Activated CD8-positive, alpha-beta memory T cell treated with anti-CD3 and anti-CD28 coated beads for 36 hours (primary cell): ENCODE data around the gene TXLNB. TPM values are rescaled to one million over a fixed set of nuclear protein-coding genes. Genes with fewer than 3 reads are reported as not detected.

Source experiments
- CTCF ChIA-PET: fragments of 350-600 bp; sonication (Branson Sonifier 250); formaldehyde crosslinking; loops from one replicate; lab custom pipeline; 2021; ENCODE audit warnings: antibody characterized with exemption; lab: Charles Lee
- POLR2A ChIA-PET: fragments of 350-600 bp; sonication (Branson Sonifier 250); formaldehyde crosslinking; loops from one replicate; lab custom pipeline; 2021; ENCODE audit warnings: antibody characterized with exemption; lab: Charles Lee
- total RNA-seq, 2 experiments: library from RNA; stranded (reverse); gene quantifications; one replicate each; pipeline ENCODE4 v1.2.3, GENCODE V29; 2021

TXLNB gene
- under 1 TPM; 0.08 TPM for total RNA-seq

GRCh38 chr6:139291813-139292619, at the start of gene TXLNB:
Gene TXLNB (minus strand): TSS chr6:139291998. CDS start chr6:139288899, 3,099 bp downstream.
- POLR2A ChIA-PET = interaction anchor here (0.6 to 1.8 kb wide), 5 partner anchors 29 to 236 kb away, joined by 3 to 9 read pairs (median 4); no protein-coding TSS in a partner anchor

GRCh38 chr6:139341060-139341459, 49.3 kb upstream of the TXLNB start:
- ChIA-PET CTCF (no interaction called here), POLR2A (no interaction called here)

More at GRCh38 chr6:139291813-139292619, at the start of gene TXLNB:
- CTCF ChIA-PET = interaction anchor here (0.7 to 2.3 kb wide), 4 partner anchors 9 to 42 kb away, joined by 3 to 9 read pairs (median 6); no protein-coding TSS in a partner anchor

- CTCF ChIA-PET = no interaction called here
- POLR2A ChIA-PET = interaction anchor here (0.5 kb wide), 1 partner anchor 10 kb away, joined by 3 read pairs; no protein-coding TSS in a partner anchor
These were observed 47.0 kb upstream of the TXLNB start for GRCh38 chr6:139338795-139339194.

- ChIA-PET POLR2A (no interaction called here), CTCF (no interaction called here)
These were observed 46.0 kb upstream of the TXLNB start for GRCh38 chr6:139337830-139338229.

- ChIA-PET POLR2A (no interaction called here), CTCF (no interaction called here)
These were observed 45.2 kb upstream of the TXLNB start for GRCh38 chr6:139337001-139337400.

- CTCF ChIA-PET = no interaction called here
- POLR2A ChIA-PET = no interaction called here
These were observed 44.7 kb upstream of the TXLNB start for GRCh38 chr6:139336488-139336887.

GRCh38 chr6:139335447-139336210, 43.8 kb upstream of the TXLNB start:
- ChIA-PET CTCF (interaction anchor here (0.6 kb wide), 1 partner anchor 14 kb away, joined by 3 read pairs; no protein-coding TSS in a partner anchor), POLR2A (interaction anchor here (0.6 kb wide), 1 partner anchor 37 kb away, joined by 5 read pairs; no protein-coding TSS in a partner anchor)

GRCh38 chr6:139334806-139335446, 43.1 kb upstream of the TXLNB start:
- CTCF ChIA-PET = interaction anchor here (0.6 kb wide), 1 partner anchor 13 kb away, joined by 3 read pairs; no protein-coding TSS in a partner anchor
- POLR2A ChIA-PET = no interaction called here

GRCh38 chr6:139330826-139331500, 39.2 kb upstream of the TXLNB start:
- ChIA-PET CTCF (no interaction called here), POLR2A (no interaction called here)

GRCh38 chr6:139330306-139330705, 38.5 kb upstream of the TXLNB start:
- ChIA-PET POLR2A (no interaction called here), CTCF (no interaction called here)

- POLR2A ChIA-PET = interaction anchor here (0.7 kb wide), 1 partner anchor 10 kb away, joined by 3 read pairs; no protein-coding TSS in a partner anchor
- CTCF ChIA-PET = no interaction called here
These were observed 37.4 kb upstream of the TXLNB start for GRCh38 chr6:139329224-139329623.

- POLR2A ChIA-PET = no interaction called here
- CTCF ChIA-PET = no interaction called here
These were observed 35.2 kb upstream of the TXLNB start for GRCh38 chr6:139327038-139327437.

GRCh38 chr6:139325686-139326085, 33.9 kb upstream of the TXLNB start:
- ChIA-PET POLR2A (no interaction called here), CTCF (no interaction called here)

- POLR2A ChIA-PET = no interaction called here
These were observed 33.3 kb upstream of the TXLNB start for GRCh38 chr6:139325125-139325524.

GRCh38 chr6:139324301-139324555, 32.4 kb upstream of the TXLNB start:
- ChIA-PET POLR2A (interaction anchor here (1.5 kb wide), 1 partner anchor 33 kb away, joined by 6 read pairs; the partner anchor contains the start of gene TXLNB), CTCF (interaction anchor here (0.7 to 2.7 kb wide), 5 partner anchors 13 to 104 kb away, joined by 3 to 9 read pairs (median 5); partner anchors contain the start of gene TXLNB)

More at GRCh38 chr6:139325125-139325524, 33.3 kb upstream of the TXLNB start:
- CTCF ChIA-PET = interaction anchor here (2.7 kb wide), 1 partner anchor 34 kb away, joined by 9 read pairs; the partner anchor contains the start of gene TXLNB

GRCh38 chr6:139323511-139324300, 31.9 kb upstream of the TXLNB start:
- ChIA-PET CTCF (interaction anchor here (0.7 to 2.7 kb wide), 5 partner anchors 13 to 104 kb away, joined by 3 to 9 read pairs (median 5); partner anchors contain the start of gene TXLNB), POLR2A (interaction anchor here (1.5 kb wide), 1 partner anchor 32 kb away, joined by 6 read pairs; the partner anchor contains the start of gene TXLNB)

GRCh38 chr6:139320081-139320480, 28.3 kb upstream of the TXLNB start:
- POLR2A ChIA-PET = no interaction called here

More at GRCh38 chr6:139320081-139320480, 28.3 kb upstream of the TXLNB start:
- CTCF ChIA-PET = no interaction called here
